A673 (cell line): ENCODE measurements around the gene TTC34.

Experiments
- CTCF ChIP-seq: fragments of 300-800, 200-600 bp; sonication (generic); conservative IDR thresholded peaks from 2 replicates; pipeline ENCODE4 v1.5.1; 2017; ENCODE audit warnings: low read depth, mild to moderate bottlenecking, antibody characterized with exemption, low read length, moderate library complexity, mixed read lengths
- EZH2 ChIP-seq: fragments of 200-600 bp; sonication (generic); IDR thresholded peaks from 2 replicates; pipeline ENCODE4 v1.6.1; 2017; ENCODE audit warnings: borderline replicate concordance, low read depth, mild to moderate bottlenecking, mixed read lengths, antibody characterized with exemption, low read length; ENCODE audit not compliant: poor library complexity, severe bottlenecking

- TF ChIP-seq CTCF: no peak
- TF ChIP-seq EZH2: no peak
Measured at GRCh38 chr1:2636733-2637132, 164.8 kb downstream of the TTC34 start.
